ENCODE results near the gene NLK.

DNA sequence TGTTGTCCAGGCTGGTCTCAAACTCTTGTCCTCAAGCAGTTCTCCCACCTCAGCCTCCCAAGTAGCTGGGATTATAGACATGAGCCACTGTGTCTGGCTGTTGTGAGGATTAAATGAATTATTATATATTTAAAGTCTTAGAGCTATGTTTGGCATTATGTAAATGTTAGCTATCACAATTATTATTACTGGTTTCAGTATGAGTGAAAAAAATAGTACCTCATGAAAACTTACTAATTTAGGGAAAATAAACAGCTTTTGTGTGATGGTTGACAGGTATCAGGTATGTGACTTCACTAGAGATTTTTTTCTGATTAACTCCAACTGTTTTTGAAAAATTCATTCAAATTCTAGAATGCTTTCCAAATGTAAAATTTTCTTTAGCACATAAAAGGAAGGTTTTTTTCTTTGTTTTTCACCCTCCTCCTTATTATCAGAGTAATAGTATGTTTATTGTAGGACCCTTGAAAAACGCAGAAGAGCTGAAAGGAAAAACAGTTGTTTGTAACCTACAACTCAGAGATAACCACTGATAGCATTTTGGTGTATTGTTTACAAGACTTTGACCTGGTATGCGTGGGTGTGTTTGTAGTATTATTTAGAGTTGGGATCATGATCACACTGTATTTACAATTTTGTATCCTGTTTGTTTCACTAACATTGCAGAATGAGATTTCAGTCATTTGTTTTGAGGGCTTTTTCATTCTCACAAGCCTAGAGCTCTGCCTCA is 13.2 kb downstream of the NLK start:
- TF ChIP-seq, protein P1, sequence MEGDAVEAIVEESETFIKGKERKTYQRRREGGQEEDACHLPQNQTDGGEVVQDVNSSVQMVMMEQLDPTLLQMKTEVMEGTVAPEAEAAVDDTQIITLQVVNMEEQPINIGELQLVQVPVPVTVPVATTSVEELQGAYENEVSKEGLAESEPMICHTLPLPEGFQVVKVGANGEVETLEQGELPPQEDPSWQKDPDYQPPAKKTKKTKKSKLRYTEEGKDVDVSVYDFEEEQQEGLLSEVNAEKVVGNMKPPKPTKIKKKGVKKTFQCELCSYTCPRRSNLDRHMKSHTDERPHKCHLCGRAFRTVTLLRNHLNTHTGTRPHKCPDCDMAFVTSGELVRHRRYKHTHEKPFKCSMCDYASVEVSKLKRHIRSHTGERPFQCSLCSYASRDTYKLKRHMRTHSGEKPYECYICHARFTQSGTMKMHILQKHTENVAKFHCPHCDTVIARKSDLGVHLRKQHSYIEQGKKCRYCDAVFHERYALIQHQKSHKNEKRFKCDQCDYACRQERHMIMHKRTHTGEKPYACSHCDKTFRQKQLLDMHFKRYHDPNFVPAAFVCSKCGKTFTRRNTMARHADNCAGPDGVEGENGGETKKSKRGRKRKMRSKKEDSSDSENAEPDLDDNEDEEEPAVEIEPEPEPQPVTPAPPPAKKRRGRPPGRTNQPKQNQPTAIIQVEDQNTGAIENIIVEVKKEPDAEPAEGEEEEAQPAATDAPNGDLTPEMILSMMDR (IDR thresholded peaks at IDR 0.05; ENCODE audit: low read depth, low read length), result no peak
- TF ChIP-seq POLR2A (IDR thresholded peaks at IDR 0.05; ENCODE audit: extremely low read depth, insufficient read length) (no peak), MYC (IDR thresholded peaks at IDR 0.05; ENCODE audit: low read depth, low read length) (no peak)
- TF ChIP-seq, protein P2, sequence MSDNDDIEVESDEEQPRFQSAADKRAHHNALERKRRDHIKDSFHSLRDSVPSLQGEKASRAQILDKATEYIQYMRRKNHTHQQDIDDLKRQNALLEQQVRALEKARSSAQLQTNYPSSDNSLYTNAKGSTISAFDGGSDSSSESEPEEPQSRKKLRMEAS (IDR thresholded peaks at IDR 0.05; ENCODE audit: low read depth, low read length), result no peak
